Cardiac muscle cell (in vitro differentiated cells and primary cell): Measurements from ENCODE around the gene PNMT. TPM values are rescaled to one million over a fixed set of nuclear protein-coding genes. Genes with fewer than 3 reads are reported as not detected.

Experiments
- DNase-seq, 2 donors: peaks; one replicate each; pipeline versions ENCODE4 v3.0.0 to v3.0.0-alpha.2; 2010 to 2017; ENCODE audit warnings: low read depth in 1 of 2, low spot score in 1 of 2
- H3K27ac ChIP-seq: fragments of 200-600 bp; sonication (generic); 2 replicates; pipeline ENCODE4 v1.5.1; 2016
- H3K27me3 ChIP-seq: fragments of 200-600 bp; sonication (generic); 2 replicates; pipeline ENCODE4 v1.6.0; 2016; ENCODE audit warnings: control low read depth
- H3K36me3 ChIP-seq: fragments of 200-600 bp; sonication (generic); 2 replicates; pipeline ENCODE4 v1.5.1; 2016; ENCODE audit warnings: control low read depth
- H3K4me1 ChIP-seq: fragments of 200-600 bp; sonication (generic); 2 replicates; pipeline ENCODE4 v1.8.1; 2017; ENCODE audit warnings: low read depth, mild to moderate bottlenecking, mixed run types
- H3K4me3 ChIP-seq: fragments of 200-600 bp; sonication (generic); 2 replicates; pipeline ENCODE4 v1.5.1; 2016; ENCODE audit warnings: mild to moderate bottlenecking
- H3K9me3 ChIP-seq: fragments of 200-600 bp; sonication (generic); 2 replicates; pipeline ENCODE4 v1.5.1; 2017; ENCODE audit warnings: low read depth, mild to moderate bottlenecking, control low read depth
- polyA plus RNA-seq: library from polyadenylated mRNA; unstranded; fragments of >200 nt; fragmentation: Nextera tagmentation; extraction: Ambion mirVana; gene quantifications from 2 replicates; pipeline ENCODE4 v1.2.1, GENCODE V29; 2016
- total RNA-seq: library from RNA; depleted of rRNA; stranded (reverse); fragments of >200 nt; gene quantifications from 2 replicates; pipeline ENCODE4 v1.2.3, GENCODE V29; 2016
- TF ChIP-seq, protein P1 (sequence below): IDR thresholded peaks from 2 replicates; pipeline ENCODE4 v1.5.1; 2012; ENCODE audit warnings: low read depth, mild to moderate bottlenecking, low read length

The PNMT gene
- total and polyA plus RNA-seq, 2 experiments from 2014 or later: 14.7 to 27.2 TPM

DNA sequence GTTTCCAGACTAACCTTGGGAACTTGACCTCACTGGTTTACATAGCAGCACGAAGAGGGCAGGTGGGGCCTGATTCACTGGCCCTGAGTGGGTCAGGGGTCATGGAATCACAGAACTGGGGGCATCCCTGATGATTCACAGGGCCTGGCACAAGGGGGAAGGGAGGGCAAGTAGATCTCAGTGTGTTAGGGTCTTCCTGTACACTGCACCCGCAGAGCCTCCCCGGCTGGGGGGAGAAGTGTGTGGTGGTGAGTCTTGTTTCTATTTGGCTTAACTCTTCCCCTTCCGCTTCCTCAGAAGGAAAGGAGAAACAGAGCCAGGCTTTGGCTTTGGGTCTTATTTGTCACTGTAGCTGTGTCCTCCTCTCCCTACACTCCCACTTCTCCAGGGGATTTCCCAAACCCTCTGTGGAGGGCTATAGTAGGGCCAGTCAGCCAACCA is 27.6 kb upstream of the PNMT start:
- no peaks in the 10 kb centered on the region for H3K27me3 ChIP-seq
- H3K27ac ChIP-seq: no peak overlapping the region
- H3K4me1 ChIP-seq: peaks cover 51% of the 10 kb centered on the region
- no peak for DNase-seq
- no peaks in the 10 kb centered on the region for H3K9me3 ChIP-seq
- no peak overlapping the region for H3K4me3 ChIP-seq
- TF ChIP-seq, protein P1, sequence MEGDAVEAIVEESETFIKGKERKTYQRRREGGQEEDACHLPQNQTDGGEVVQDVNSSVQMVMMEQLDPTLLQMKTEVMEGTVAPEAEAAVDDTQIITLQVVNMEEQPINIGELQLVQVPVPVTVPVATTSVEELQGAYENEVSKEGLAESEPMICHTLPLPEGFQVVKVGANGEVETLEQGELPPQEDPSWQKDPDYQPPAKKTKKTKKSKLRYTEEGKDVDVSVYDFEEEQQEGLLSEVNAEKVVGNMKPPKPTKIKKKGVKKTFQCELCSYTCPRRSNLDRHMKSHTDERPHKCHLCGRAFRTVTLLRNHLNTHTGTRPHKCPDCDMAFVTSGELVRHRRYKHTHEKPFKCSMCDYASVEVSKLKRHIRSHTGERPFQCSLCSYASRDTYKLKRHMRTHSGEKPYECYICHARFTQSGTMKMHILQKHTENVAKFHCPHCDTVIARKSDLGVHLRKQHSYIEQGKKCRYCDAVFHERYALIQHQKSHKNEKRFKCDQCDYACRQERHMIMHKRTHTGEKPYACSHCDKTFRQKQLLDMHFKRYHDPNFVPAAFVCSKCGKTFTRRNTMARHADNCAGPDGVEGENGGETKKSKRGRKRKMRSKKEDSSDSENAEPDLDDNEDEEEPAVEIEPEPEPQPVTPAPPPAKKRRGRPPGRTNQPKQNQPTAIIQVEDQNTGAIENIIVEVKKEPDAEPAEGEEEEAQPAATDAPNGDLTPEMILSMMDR: no peak
- no peaks in the 10 kb centered on the region for H3K36me3 ChIP-seq

DNA sequence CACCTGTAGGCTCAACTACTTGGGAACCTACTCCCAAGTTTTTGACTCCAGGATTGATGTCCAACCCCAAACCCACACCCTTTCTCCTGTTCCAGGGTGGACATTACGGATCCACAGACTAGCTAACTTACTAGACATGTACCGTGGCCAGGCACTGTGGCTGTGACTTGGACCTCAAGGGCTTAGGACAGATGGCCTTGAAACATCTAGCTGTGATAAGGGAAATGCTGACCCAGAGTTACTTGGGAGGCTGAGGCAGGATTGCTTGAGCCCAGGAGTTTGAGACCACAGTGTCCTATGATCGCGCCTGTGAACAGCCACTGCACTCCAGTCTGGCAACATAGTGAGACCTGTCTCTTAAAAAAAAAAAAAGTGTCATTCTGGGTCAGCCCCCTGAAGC is 27.2 kb upstream of the PNMT start:
- TF ChIP-seq, protein P1: no peak
- Histone ChIP-seq H3K27ac (no peak overlapping the region), H3K36me3 (no peaks in the 10 kb centered on the region), H3K27me3 (no peaks in the 10 kb centered on the region), H3K4me3 (no peak overlapping the region), H3K4me1 (peaks cover 51% of the 10 kb centered on the region), H3K9me3 (no peaks in the 10 kb centered on the region)
- DNase-seq: no peak

DNA sequence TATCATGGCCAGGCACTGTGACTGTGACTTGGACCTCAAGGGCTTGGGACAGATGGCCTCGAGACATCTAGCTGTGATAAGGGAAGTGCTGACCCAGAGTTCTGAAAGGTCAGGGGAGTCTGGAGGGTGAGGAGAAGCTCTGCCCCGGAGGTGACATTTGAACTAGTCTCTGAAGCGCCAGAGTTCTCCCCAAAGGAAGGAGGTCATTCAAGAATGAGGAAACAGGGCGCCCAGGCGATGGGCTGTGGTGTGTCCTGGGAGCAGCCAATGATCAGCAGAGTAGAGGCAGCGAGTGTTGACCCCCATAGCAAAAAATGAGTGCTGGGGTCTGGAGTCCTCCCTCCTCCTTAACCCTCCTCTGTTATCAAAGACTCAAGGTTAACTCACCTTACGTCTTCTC is 26.4 kb upstream of the PNMT start:
- no peaks in the 10 kb centered on the region for H3K9me3 ChIP-seq
- TF ChIP-seq, protein P1: no peak
- H3K4me3 ChIP-seq: no peak overlapping the region
- H3K27me3 ChIP-seq: no peaks in the 10 kb centered on the region
- no peaks in the 10 kb centered on the region for H3K36me3 ChIP-seq
- no peak for DNase-seq
- peak overlapping the region; percentile 68 for H3K27ac ChIP-seq
- H3K4me1 ChIP-seq: peaks cover 44% of the 10 kb centered on the region

DNA sequence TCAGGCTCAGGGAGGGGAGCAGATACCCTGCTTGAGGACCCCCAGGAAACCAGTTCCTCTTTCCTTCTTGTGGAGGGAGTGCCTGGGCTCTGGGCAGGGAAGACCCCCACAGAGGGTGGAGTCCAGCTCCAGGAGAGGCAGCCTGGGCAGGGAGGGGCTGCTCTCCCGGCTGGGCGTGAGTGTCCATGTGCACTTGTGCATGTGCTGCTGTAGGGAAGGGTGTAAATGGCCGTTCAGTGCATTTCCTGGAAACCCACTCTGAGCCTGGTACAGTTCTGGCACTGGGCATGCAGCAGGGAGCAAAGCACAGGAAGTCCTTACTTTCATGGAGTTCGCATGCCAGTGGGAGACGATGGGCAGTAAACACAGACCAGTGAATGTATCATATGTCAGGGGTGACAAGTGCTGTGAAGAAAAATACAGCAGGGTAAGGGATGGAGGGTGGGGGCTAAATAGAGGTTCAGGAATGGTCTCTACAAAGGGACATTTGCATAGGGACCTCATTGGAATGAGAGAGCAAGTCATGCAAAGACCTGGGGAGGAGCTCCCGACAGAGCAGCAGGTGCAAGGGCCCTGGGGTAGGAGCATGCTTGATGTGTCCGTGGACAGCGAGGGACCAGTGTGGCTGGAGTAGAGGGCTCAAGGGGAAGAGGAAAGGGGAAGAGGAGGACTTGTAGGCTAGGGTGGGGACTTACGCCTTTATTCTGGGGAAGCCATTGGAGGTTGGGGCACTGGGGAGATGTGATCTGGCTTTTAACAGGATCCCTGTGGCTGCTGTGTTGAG is 25.8 kb upstream of the PNMT start:
- TF ChIP-seq, protein P1: no peak
- DNase-seq: no peak
- Histone ChIP-seq H3K9me3 (no peaks in the 10 kb centered on the region), H3K27ac (peak overlapping the region; percentile 68), H3K36me3 (no peaks in the 10 kb centered on the region), H3K4me1 (peaks cover 44% of the 10 kb centered on the region), H3K27me3 (no peaks in the 10 kb centered on the region), H3K4me3 (no peak overlapping the region)

DNA sequence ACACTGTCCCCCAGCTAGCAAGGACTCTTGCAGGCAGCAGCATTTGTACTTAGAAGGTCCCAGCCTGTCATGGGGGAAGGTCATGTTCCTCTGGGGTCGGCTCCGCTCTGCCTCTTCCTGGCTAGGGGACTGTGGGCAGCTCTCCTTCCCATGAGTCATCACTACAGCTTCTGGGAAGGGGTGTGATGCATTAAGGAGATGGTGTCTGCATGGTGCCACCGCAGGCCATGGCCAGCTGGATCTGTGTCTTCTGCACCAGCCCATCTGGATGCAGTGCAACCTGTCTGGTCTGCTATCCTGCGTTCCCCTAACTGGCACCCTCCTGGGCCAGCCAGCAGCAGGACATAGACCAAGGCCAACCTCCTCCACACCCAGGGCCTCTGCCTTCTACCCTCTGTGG is 25.0 kb upstream of the PNMT start:
- peak overlapping the region; percentile 68 for H3K27ac ChIP-seq
- H3K27me3 ChIP-seq: no peaks in the 10 kb centered on the region
- H3K4me3 ChIP-seq: no peak overlapping the region
- TF ChIP-seq, protein P1: no peak
- no peaks in the 10 kb centered on the region for H3K9me3 ChIP-seq
- H3K4me1 ChIP-seq: peaks cover 36% of the 10 kb centered on the region
- H3K36me3 ChIP-seq: no peaks in the 10 kb centered on the region
- peak in 1 of 2 donors; percentile 40 for DNase-seq
